ENCODE results near the gene RAD51B.

DNA sequence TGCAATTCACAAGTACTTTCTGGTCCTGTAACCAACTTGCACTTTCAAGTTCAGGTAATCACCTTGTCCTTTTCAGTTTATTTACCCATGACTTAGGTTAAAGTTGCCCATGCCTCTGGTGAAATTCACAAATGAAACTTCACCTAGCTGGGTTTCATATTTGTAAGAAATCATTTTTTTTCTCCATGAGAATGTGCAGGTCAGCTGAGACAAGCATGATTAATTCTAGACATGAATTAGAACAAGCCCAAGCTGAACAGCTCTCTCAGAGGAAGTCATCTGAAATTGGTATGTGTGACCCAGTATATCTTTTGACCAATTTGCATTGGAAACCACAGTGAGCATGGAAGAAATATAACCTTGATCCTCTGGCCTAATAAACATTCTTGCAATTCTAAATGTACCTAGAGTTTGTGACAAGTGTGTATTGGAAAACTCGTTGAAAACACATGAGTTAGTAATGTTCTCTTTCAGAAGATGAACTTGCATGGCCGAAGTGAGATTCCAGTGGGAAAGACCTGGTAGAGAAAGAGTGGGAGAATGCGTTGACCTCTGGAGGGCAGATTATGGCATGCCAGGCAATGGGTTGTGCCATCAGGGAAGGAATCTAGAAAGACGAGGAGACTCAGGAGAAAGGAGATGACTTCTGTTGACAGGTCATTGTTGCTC, 486.8 kb downstream of the RAD51B start:
- TF ChIP-seq, protein P1, sequence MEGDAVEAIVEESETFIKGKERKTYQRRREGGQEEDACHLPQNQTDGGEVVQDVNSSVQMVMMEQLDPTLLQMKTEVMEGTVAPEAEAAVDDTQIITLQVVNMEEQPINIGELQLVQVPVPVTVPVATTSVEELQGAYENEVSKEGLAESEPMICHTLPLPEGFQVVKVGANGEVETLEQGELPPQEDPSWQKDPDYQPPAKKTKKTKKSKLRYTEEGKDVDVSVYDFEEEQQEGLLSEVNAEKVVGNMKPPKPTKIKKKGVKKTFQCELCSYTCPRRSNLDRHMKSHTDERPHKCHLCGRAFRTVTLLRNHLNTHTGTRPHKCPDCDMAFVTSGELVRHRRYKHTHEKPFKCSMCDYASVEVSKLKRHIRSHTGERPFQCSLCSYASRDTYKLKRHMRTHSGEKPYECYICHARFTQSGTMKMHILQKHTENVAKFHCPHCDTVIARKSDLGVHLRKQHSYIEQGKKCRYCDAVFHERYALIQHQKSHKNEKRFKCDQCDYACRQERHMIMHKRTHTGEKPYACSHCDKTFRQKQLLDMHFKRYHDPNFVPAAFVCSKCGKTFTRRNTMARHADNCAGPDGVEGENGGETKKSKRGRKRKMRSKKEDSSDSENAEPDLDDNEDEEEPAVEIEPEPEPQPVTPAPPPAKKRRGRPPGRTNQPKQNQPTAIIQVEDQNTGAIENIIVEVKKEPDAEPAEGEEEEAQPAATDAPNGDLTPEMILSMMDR (conservative IDR thresholded peaks at IDR 0.05) = no peak
- TF ChIP-seq EZH2 (IDR thresholded peaks at IDR 0.05; ENCODE audit: low read depth) = no peak
